Liver (tissue), 9 donors: ENCODE results near the gene AGPAT1. TPM values are rescaled to one million over a fixed set of nuclear protein-coding genes. Genes with fewer than 3 reads are reported as not detected.

ENCODE experiments used
- DNase-seq: peaks from one replicate; pipeline ENCODE4 v3.0.0-alpha.2; 2017; ENCODE audit warnings: low spot score
- H3K27ac ChIP-seq, 2 donors: one replicate each; pipeline ENCODE4 v1.7.0; 2013; ENCODE audit warnings: inconsistent platforms in 2 of 2, low read length in 2 of 2, control low read depth in 1 of 2, low read depth in 1 of 2, mild to moderate bottlenecking in 1 of 2
- H3K27me3 ChIP-seq, 4 donors: one replicate each; pipeline versions ENCODE4 v1.6.1 to v1.7.0; 2013; ENCODE audit warnings: low read length in 3 of 4, inconsistent platforms in 1 of 4, mild to moderate bottlenecking in 1 of 4, moderate library complexity in 1 of 4; ENCODE audit not compliant: control insufficient read depth in 4 of 4, insufficient read depth in 4 of 4
- H3K36me3 ChIP-seq, 4 donors: one replicate each; pipeline versions ENCODE4 v1.6.1 to v1.7.0; 2013; ENCODE audit warnings: low read length in 3 of 4, mild to moderate bottlenecking in 3 of 4, low read depth in 1 of 4, moderate library complexity in 1 of 4; ENCODE audit not compliant: control insufficient read depth in 4 of 4, insufficient read depth in 3 of 4
- H3K4me1 ChIP-seq, 4 donors: one replicate each; pipeline versions ENCODE4 v1.6.1 to v1.7.0; 2013; ENCODE audit warnings: low read length in 3 of 4, mild to moderate bottlenecking in 3 of 4, moderate library complexity in 1 of 4; ENCODE audit not compliant: control insufficient read depth in 4 of 4, insufficient read depth in 4 of 4
- H3K4me3 ChIP-seq, 3 donors: one replicate each; pipeline versions ENCODE4 v1.6.1 to v1.7.0; 2013; ENCODE audit warnings: low read length in 3 of 3, control low read depth in 1 of 3, low read depth in 1 of 3, mild to moderate bottlenecking in 1 of 3
- H3K9ac ChIP-seq, 2 donors: one replicate each; pipeline ENCODE4 v1.7.0; 2013; ENCODE audit warnings: low read length in 2 of 2, mild to moderate bottlenecking in 2 of 2, moderate library complexity in 2 of 2, control low read depth in 1 of 2, low read depth in 1 of 2
- H3K9me3 ChIP-seq, 4 donors: one replicate each; pipeline versions ENCODE4 v1.6.1 to v1.7.0; 2013; ENCODE audit warnings: low read length in 3 of 4; ENCODE audit not compliant: control insufficient read depth in 4 of 4
- EGR1 ChIP-seq, 2 donors: IDR thresholded peaks; 2 replicates each; pipeline ENCODE4 v1.6.1; 2016 to 2018; ENCODE audit warnings: antibody characterized with exemption in 2 of 2, low read depth in 2 of 2
- FOXA1 ChIP-seq: IDR thresholded peaks from 2 replicates; pipeline ENCODE4 v1.6.1; 2016; ENCODE audit warnings: antibody characterized with exemption
- FOXA2 ChIP-seq: IDR thresholded peaks from 2 replicates; pipeline ENCODE4 v1.6.1; 2016; ENCODE audit warnings: antibody characterized with exemption
- GABPA ChIP-seq, 2 donors: IDR thresholded peaks in 1 of 2; conservative IDR thresholded peaks in 1 of 2; 2 replicates each; pipeline ENCODE4 v1.6.1; 2016; ENCODE audit warnings: antibody characterized with exemption in 2 of 2, mild to moderate bottlenecking in 1 of 2, moderate library complexity in 1 of 2
- HNF4A ChIP-seq, 2 donors: conservative IDR thresholded peaks; 2 replicates each; pipeline ENCODE4 v1.6.1; 2016; ENCODE audit warnings: antibody characterized with exemption in 2 of 2, mild to moderate bottlenecking in 2 of 2
- HNF4G ChIP-seq: IDR thresholded peaks from 2 replicates; pipeline ENCODE4 v1.6.1; 2016; ENCODE audit warnings: antibody characterized with exemption
- JUND ChIP-seq, 2 donors: IDR thresholded peaks; 2 replicates each; pipeline ENCODE4 v1.6.1; 2016; ENCODE audit warnings: antibody characterized with exemption in 2 of 2
- NR2F2 ChIP-seq: IDR thresholded peaks from 2 replicates; pipeline ENCODE4 v1.6.1; 2016; ENCODE audit warnings: antibody characterized with exemption
- RAD21 ChIP-seq, 2 donors: IDR thresholded peaks; 2 replicates each; pipeline ENCODE4 v1.6.1; 2016; ENCODE audit warnings: antibody characterized with exemption in 2 of 2, mild to moderate bottlenecking in 2 of 2
- RXRA ChIP-seq, 2 donors: IDR thresholded peaks; 2 replicates each; pipeline ENCODE4 v1.6.1; 2017 to 2018; ENCODE audit warnings: antibody characterized with exemption in 2 of 2, mild to moderate bottlenecking in 1 of 2
- SP1 ChIP-seq: IDR thresholded peaks from 2 replicates; pipeline ENCODE4 v1.6.1; 2018; ENCODE audit warnings: antibody characterized with exemption, mild to moderate bottlenecking
- TAF1 ChIP-seq: conservative IDR thresholded peaks from 2 replicates; pipeline ENCODE4 v1.6.1; 2016; ENCODE audit warnings: antibody characterized with exemption, mild to moderate bottlenecking
- YY1 ChIP-seq: IDR thresholded peaks from 2 replicates; pipeline ENCODE4 v1.6.1; 2016; ENCODE audit warnings: antibody characterized with exemption, mild to moderate bottlenecking
- WGBS: extraction: QIAGEN DNeasy Blood & Tissue Kit; methylation state at CpG from one replicate; pipeline ENCODE4 v1.1.7; 2013; 5-methylcytosine and 5-hydroxymethylcytosine counted together
- polyA plus RNA-seq, 2 donors: library from polyadenylated mRNA; stranded (reverse) in 1 of 2; unstranded in 1 of 2; fragments of 200-250 nt in 1 of 2; fragments of >200 nt in 1 of 2; fragmentation: Nextera tagmentation in 1 of 2; extraction: Ambion mirVana in 1 of 2; gene quantifications; one replicate each; pipeline versions ENCODE4 v1.2.1 to v1.2.3, GENCODE V29; 2013 to 2015
- total RNA-seq, 2 donors: library from RNA; depleted of rRNA; stranded (reverse); fragments of >200 nt; gene quantifications; one replicate each; pipeline ENCODE4 v1.2.3, GENCODE V29; 2014
- TF ChIP-seq, protein P1 (sequence below): IDR thresholded peaks from 2 replicates; pipeline ENCODE4 v1.6.1; 2016; ENCODE audit warnings: antibody characterized with exemption
- TF ChIP-seq, protein P2 (sequence below): IDR thresholded peaks from 2 replicates; pipeline ENCODE4 v1.6.1; 2016; ENCODE audit warnings: antibody characterized with exemption
- TF ChIP-seq, protein P3 (sequence below): fragments of 150-350 bp; IDR thresholded peaks from 2 replicates; pipeline ENCODE4 v1.5.1; 2017; ENCODE audit warnings: improper control_type of control experiment, low read depth, low read length; ENCODE audit not compliant: missing input control
- TF ChIP-seq, protein P4 (sequence below): IDR thresholded peaks from 2 replicates; pipeline ENCODE4 v1.6.1; 2016; ENCODE audit warnings: antibody characterized with exemption, mild to moderate bottlenecking
- TF ChIP-seq, protein P5 (sequence below): IDR thresholded peaks from 2 replicates; pipeline ENCODE4 v1.6.1; 2016; ENCODE audit warnings: antibody characterized with exemption
- donor health status: healthy.
- donor health status: healthy.
- donor health status: healthy.
- donor health status: healthy.
- donor health status: healthy.

AGPAT1 gene
- total and polyA plus RNA-seq, 4 donors: 10.4 to 45.1 (median 17.5) TPM

DNA sequence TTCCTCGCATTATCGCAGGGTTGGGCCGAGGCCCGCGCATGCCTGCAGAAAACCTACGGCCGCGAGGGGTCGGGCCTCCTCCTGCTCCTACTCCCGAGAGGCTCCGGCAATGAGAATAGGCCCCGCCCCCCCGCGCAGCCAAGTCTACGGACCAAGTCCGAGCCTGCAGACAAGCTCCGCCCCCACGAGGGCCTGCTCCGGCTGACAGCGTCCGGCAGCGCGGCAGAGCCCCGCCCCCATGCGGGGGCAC, 19.7 kb upstream of the AGPAT1 start:
- peak overlapping the region; percentile 92 to 99 for H3K27ac ChIP-seq
- peaks cover 2 to 29% (median 16%) of the 10 kb centered on the region in 4 donors for H3K4me1 ChIP-seq
- WGBS: under 1% methylated on average over 25 of the region's 25 CpGs

More for the DNA sequence above, 19.7 kb upstream of the AGPAT1 start:
- Histone ChIP-seq H3K9ac (no peak overlapping the region), H3K9me3 (no peaks in the 10 kb centered on the region), H3K27me3 (no peaks in the 10 kb centered on the region), H3K4me3 (peak overlapping the region in 1 of 3 donors; percentile 54), H3K36me3 (no peaks in the 10 kb centered on the region)
- peak; percentile 100 for DNase-seq
- TF ChIP-seq, protein P1, sequence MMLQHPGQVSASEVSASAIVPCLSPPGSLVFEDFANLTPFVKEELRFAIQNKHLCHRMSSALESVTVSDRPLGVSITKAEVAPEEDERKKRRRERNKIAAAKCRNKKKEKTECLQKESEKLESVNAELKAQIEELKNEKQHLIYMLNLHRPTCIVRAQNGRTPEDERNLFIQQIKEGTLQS: no peak
- peak; percentile 86 for TF ChIP-seq YY1
- peak; percentile 74 for TF ChIP-seq FOXA1
- TF ChIP-seq, protein P2, sequence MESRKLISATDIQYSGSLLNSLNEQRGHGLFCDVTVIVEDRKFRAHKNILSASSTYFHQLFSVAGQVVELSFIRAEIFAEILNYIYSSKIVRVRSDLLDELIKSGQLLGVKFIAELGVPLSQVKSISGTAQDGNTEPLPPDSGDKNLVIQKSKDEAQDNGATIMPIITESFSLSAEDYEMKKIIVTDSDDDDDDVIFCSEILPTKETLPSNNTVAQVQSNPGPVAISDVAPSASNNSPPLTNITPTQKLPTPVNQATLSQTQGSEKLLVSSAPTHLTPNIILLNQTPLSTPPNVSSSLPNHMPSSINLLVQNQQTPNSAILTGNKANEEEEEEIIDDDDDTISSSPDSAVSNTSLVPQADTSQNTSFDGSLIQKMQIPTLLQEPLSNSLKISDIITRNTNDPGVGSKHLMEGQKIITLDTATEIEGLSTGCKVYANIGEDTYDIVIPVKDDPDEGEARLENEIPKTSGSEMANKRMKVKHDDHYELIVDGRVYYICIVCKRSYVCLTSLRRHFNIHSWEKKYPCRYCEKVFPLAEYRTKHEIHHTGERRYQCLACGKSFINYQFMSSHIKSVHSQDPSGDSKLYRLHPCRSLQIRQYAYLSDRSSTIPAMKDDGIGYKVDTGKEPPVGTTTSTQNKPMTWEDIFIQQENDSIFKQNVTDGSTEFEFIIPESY: peak; percentile 73
- TF ChIP-seq FOXA2: no peak
- peak in 1 of 2 donors; percentile 54 for TF ChIP-seq RXRA (IDR thresholded peaks at IDR 0.05)
- TF ChIP-seq, protein P3, sequence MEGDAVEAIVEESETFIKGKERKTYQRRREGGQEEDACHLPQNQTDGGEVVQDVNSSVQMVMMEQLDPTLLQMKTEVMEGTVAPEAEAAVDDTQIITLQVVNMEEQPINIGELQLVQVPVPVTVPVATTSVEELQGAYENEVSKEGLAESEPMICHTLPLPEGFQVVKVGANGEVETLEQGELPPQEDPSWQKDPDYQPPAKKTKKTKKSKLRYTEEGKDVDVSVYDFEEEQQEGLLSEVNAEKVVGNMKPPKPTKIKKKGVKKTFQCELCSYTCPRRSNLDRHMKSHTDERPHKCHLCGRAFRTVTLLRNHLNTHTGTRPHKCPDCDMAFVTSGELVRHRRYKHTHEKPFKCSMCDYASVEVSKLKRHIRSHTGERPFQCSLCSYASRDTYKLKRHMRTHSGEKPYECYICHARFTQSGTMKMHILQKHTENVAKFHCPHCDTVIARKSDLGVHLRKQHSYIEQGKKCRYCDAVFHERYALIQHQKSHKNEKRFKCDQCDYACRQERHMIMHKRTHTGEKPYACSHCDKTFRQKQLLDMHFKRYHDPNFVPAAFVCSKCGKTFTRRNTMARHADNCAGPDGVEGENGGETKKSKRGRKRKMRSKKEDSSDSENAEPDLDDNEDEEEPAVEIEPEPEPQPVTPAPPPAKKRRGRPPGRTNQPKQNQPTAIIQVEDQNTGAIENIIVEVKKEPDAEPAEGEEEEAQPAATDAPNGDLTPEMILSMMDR: peak; percentile 80
- TF ChIP-seq NR2F2: peak; percentile 17
- TF ChIP-seq TAF1: no peak
- TF ChIP-seq, protein P4, sequence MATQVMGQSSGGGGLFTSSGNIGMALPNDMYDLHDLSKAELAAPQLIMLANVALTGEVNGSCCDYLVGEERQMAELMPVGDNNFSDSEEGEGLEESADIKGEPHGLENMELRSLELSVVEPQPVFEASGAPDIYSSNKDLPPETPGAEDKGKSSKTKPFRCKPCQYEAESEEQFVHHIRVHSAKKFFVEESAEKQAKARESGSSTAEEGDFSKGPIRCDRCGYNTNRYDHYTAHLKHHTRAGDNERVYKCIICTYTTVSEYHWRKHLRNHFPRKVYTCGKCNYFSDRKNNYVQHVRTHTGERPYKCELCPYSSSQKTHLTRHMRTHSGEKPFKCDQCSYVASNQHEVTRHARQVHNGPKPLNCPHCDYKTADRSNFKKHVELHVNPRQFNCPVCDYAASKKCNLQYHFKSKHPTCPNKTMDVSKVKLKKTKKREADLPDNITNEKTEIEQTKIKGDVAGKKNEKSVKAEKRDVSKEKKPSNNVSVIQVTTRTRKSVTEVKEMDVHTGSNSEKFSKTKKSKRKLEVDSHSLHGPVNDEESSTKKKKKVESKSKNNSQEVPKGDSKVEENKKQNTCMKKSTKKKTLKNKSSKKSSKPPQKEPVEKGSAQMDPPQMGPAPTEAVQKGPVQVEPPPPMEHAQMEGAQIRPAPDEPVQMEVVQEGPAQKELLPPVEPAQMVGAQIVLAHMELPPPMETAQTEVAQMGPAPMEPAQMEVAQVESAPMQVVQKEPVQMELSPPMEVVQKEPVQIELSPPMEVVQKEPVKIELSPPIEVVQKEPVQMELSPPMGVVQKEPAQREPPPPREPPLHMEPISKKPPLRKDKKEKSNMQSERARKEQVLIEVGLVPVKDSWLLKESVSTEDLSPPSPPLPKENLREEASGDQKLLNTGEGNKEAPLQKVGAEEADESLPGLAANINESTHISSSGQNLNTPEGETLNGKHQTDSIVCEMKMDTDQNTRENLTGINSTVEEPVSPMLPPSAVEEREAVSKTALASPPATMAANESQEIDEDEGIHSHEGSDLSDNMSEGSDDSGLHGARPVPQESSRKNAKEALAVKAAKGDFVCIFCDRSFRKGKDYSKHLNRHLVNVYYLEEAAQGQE: peak; percentile 53
- peak; percentile 91 for TF ChIP-seq SP1
- no peak for TF ChIP-seq JUND (IDR thresholded peaks at IDR 0.05)
- TF ChIP-seq, protein P5, sequence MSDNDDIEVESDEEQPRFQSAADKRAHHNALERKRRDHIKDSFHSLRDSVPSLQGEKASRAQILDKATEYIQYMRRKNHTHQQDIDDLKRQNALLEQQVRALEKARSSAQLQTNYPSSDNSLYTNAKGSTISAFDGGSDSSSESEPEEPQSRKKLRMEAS: peak; percentile 65
- peak; percentile 44 to 73 for TF ChIP-seq RAD21 (IDR thresholded peaks at IDR 0.05)
- peak in 1 of 2 donors; percentile 84 for TF ChIP-seq GABPA (IDR thresholded peaks at IDR 0.05 in 1 of 2, conservative IDR thresholded peaks at IDR 0.05 in 1 of 2)
- TF ChIP-seq HNF4A (conservative IDR thresholded peaks at IDR 0.05): peak in 1 of 2 donors; percentile 37
- no peak for TF ChIP-seq HNF4G
- TF ChIP-seq EGR1 (IDR thresholded peaks at IDR 0.05; ENCODE audit: low read depth in 2 of 2): peak in 1 of 2 donors; percentile 95
